Body of pancreas (tissue), 4 donors: Measurements from ENCODE around the gene ADM2.

Experiments
- POLR2A ChIP-seq, 3 donors: fragments of 450-650 bp; IDR thresholded peaks; one replicate each; pipeline ENCODE4 v1.6.1; 2016; ENCODE audit warnings: antibody characterized with exemption in 3 of 3, mild to moderate bottlenecking in 2 of 3
- TF ChIP-seq, protein P1 (sequence below), 7 experiments: fragments of 450-650 bp in 4 of 7; fragments of 200-600 bp in 3 of 7; sonication (generic) in 3 of 7; IDR thresholded peaks; one replicate each; pipeline ENCODE4 v1.5.1; 2016 to 2019; ENCODE audit warnings: antibody characterized with exemption in 7 of 7

GRCh38 chr22:50475652-50476002 lies 5.7 kb upstream of the ADM2 start:
- TF ChIP-seq, protein P1, sequence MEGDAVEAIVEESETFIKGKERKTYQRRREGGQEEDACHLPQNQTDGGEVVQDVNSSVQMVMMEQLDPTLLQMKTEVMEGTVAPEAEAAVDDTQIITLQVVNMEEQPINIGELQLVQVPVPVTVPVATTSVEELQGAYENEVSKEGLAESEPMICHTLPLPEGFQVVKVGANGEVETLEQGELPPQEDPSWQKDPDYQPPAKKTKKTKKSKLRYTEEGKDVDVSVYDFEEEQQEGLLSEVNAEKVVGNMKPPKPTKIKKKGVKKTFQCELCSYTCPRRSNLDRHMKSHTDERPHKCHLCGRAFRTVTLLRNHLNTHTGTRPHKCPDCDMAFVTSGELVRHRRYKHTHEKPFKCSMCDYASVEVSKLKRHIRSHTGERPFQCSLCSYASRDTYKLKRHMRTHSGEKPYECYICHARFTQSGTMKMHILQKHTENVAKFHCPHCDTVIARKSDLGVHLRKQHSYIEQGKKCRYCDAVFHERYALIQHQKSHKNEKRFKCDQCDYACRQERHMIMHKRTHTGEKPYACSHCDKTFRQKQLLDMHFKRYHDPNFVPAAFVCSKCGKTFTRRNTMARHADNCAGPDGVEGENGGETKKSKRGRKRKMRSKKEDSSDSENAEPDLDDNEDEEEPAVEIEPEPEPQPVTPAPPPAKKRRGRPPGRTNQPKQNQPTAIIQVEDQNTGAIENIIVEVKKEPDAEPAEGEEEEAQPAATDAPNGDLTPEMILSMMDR (IDR thresholded peaks at IDR 0.05): no peak
- TF ChIP-seq POLR2A (IDR thresholded peaks at IDR 0.05): no peak
